Glomerular endothelial cell (primary cell): ENCODE results near the gene ALDH3A2. TPM values are rescaled to one million over a fixed set of nuclear protein-coding genes. Genes with fewer than 3 reads are reported as not detected.

Experiments
- DNase-seq: peaks from one replicate; pipeline ENCODE4 v3.0.0-alpha.2; 2011; ENCODE audit warnings: low read depth, low spot score; ENCODE audit errors: extremely low read depth
- total RNA-seq: library from RNA; depleted of rRNA; stranded (reverse); fragments of >200 nt; gene quantifications from 2 replicates; pipeline ENCODE4 v1.2.3, GENCODE V29; 2015

The ALDH3A2 gene
- total RNA-seq, 1 donor from 2014 or later, result 39.7 TPM

DNA sequence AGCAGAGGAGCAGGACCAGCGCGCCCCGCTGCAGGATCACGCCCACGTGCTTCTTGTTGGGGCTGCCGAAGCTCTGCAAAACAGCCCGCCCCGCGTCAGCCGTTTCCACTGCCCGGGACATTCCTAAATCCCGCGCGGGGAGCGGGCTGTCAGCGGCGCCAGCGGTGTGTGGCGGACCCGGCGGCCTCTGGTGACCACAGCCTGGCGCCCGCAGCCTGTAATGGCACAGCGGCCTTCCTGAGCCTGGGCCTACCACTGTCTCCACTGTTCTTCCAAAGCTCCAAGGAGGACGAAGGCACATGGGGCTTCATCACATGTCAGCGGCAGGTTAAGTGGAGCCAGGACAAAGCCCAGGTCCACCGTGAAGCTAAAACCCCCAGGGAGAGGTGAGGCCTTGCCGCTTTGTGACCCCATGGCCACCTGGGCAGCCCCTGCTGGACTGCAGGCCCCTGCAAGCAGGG lies 65.4 kb downstream of the ALDH3A2 start:
- DNase-seq, result no peak

- DNase-seq, result no peak
Observed at GRCh38 chr17:19714542-19715411, 66.2 kb downstream of the ALDH3A2 start.

DNA sequence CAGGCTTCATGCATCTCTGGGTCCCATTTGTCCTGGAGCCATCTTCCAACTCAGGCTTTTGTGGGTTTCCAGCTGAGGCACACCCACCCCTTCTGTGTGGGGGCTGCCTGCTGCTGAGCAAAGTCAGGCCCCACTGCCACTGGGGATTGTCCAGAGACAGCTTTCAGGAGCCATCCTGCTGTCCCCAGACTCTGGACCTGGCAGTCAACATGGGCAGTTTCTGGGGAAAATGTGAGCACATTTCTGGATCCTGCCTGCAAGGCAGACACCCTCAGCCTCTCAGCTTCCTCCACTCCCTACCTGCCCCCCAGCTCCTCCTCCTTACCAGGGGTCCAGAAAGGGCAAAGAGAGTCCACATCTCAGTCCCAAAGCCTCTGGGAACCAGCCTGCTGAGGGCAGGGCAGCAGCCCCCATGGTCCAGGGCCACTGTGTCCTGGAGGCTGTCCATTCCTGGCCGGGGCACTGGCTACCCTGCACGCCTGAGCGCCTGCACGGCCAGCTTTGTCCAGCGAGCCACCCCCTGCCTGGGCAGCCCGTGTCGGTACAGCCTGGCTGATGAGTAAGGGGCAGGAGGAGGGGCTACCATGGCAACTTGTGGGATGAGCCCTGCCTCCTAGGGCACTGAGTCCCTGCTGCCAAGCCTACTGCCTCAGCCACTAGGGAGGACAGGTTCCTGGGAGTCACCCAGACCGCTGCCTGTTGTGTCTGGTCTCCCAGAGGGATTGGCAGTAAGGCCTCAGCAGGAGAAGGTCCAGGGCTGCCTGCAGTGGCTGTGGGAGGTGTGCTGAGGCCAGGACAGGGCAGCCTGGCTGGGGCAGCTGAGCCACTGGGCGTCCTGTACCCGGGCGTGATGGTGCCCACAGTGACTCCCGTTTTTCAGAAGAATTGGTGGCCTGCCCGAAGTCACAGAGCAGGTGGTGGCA lies 67.8 kb downstream of the ALDH3A2 start, which contains the start of gene SLC47A2:
SLC47A2 (minus strand) TSS at position 477 of the 923 bp plus-strand sequence; CDS start at position 448, 29 bp downstream.
- no peak for DNase-seq

GRCh38 chr17:19717031-19717360 lies 68.4 kb downstream of the ALDH3A2 start:
- DNase-seq, result no peak

DNA sequence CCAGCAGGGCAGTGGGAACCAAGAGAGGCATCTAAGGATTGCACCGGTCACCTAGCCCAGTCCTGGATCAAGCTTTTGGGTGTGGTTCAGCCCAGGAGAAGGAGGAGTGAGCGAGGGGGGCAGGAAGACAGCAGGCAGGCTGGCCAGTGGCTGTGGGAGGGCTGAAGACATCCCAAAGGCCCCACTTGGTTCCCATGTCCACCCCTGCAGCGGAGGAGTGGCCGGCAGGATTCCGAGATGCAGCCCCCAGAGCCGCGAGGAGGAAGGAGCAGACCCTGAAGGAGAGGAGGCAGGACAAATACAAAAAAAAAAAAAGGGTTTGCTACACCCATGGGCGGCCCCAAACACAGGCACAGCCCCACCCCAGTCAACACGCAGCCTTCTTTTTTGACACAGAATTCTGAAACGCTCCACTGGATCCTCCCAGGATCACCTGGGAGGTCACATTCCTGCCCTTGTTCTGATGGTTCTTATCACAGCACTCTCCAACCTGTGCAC lies 68.9 kb downstream of the ALDH3A2 start:
- no peak for DNase-seq

- no peak for DNase-seq
Observed at GRCh38 chr17:19718041-19718612, 69.6 kb downstream of the ALDH3A2 start.

DNA sequence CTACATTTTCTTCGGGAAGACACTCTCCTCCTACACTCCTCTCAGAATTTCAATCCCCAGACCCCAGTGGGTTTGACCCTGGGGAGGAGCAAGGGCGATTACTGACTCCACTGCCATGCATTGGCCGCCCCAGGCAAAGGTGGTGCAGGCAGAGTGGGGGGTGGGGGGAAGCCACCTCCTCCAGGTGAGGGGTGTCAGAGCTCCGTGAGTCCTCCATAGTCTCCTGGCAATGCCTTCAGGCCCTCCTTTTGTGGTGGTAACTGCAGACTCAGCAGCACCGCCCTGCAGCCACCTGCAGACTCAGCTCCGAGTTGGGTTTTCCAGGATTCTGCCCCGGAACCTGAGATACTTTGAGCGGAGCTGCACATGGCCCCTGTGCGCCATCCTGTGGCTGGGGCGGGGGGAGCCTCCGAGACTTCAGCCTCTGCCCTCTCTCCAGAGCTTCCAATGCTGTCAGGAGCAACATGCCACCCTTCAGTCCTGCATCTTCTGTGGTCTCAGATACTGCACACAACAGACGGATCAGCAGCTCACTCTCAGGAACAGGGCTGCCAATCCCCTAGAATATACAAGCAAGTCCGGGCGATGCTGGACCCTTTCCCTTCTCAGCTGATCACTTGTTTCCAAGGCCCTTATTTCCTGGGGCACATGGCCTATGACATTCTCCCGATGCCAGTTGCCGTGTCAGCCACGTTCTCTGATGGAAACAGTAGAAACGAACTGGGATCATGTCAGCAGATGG lies 70.2 kb downstream of the ALDH3A2 start:
- DNase-seq, result no peak

DNA sequence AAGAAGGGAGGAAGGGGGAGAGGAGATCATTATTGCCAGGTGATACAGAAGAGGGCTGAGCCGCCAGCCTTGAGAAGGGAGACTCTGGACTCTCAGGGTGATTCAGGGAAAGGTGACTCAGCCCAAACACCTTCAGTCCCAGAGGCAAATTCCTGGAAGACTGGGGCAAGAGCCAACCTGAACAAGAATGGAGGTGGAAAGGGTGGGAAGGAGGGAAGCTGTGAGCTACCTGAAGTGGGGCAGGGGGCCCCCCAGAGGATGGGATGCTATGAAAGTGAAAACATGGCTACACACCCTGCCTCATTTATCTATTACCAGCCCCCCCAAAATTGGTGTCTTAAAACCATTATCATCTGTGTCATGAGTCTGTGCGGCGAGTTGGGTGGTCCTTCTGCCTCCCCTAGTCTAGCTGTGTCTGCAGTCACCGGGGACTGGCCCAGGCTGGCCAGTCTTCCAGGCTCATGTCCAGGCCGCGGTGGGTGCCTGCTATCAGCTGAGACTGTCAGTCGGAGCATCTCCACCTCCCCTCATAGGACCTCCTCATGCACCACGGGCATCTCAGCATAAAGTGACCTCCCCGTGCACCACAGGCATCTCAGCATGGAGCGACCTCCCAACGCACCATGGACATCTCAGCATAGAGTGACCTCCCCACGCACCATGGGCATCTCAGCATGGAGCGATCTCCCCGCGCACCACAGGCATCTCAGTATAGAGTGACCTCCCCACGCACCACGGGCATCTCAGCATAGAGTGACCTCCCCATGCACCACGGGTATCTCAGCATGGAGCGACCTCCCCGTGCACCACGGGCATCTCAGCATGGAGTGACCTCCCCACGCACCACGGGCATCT lies 71.0 kb downstream of the ALDH3A2 start:
- DNase-seq, result no peak

GRCh38 chr17:19720210-19720475 lies 71.6 kb downstream of the ALDH3A2 start:
- no peak for DNase-seq

DNA sequence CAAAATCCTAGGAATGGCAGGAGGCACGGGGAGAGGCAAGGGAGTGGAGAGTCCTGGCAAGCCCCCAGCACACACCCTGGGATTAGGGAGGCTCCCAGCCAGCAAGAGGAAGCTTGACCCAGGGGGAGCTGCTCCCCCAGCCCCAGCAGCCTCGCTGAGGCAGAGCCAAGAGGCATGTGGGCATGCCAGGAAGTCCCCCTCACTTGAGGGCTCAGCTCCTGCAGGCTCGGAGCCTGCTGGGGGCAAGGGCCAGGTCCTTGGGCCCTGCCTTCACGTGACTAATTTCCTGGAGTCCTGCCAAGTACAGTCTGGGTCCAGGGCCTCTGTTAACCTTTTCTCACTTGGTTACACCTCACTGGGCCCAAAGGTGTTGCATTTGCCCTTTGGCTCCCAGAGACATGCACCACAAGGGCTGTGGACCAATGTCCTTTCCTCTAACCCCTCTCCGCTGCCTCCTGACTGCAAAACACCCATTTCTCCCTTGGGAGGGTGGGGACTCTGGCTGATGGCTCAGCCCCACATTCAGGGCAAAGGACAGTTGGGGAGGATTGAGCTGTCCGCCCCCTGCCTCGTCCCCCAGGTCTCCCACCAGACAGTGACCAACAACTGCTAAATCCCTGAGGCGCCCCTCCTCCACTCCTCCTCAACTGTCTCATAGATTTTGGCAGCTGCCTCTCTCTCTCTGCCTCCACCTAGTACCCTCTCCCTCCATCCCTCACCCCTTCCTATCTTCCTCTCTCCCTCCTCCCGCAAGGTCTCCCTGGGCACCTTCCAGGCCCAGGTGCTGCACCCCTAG lies 72.3 kb downstream of the ALDH3A2 start:
- DNase-seq, result no peak

- no peak for DNase-seq
Observed at GRCh38 chr17:19723964-19724363, 75.4 kb downstream of the ALDH3A2 start.

DNA sequence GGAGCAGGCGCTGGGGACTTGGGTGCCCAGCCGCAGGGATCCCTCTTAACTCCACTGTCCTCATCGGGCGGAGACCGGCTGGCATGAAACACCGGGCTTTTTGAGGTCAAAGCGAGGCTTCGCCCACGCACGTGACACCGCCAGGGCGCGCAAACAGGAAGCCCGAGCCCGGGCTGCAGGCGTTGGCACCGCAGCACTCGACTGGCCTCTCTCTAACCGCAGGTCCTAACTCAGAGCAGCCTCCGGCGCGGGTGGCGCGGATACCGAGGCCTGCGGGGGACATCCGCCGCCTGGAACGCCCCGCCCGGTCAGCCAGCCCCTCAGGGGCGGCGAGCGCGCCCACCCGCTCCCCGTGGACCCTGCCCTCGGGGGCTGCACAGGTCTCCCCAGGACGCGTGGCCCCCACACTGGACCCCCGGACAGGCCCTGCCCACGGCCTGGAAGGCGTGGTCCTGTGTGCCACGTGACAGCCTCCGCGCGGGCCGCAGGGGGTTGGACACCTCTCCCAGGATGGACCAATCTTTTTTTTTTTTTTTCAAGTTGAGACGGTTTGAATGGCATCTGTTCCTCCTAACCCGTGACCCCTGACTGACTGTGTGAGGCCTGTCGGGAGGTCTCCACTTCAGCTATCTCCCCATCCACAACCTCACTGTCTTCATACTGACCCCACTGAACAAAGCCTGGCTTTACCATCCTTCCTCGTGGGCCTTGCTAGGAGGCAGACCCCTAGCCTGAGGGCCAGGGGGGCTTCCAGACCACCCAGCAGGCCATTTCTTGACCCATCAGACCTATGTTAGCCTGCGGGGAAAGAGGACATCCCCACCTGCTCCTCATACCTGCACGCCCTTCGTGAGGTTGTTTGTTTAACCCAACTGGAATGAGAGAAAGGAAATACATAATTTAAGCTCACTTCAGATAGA lies 76.2 kb downstream of the ALDH3A2 start:
- DNase-seq, result no peak

- no peak for DNase-seq
Observed at GRCh38 chr17:19725486-19725885, 76.9 kb downstream of the ALDH3A2 start.

DNA sequence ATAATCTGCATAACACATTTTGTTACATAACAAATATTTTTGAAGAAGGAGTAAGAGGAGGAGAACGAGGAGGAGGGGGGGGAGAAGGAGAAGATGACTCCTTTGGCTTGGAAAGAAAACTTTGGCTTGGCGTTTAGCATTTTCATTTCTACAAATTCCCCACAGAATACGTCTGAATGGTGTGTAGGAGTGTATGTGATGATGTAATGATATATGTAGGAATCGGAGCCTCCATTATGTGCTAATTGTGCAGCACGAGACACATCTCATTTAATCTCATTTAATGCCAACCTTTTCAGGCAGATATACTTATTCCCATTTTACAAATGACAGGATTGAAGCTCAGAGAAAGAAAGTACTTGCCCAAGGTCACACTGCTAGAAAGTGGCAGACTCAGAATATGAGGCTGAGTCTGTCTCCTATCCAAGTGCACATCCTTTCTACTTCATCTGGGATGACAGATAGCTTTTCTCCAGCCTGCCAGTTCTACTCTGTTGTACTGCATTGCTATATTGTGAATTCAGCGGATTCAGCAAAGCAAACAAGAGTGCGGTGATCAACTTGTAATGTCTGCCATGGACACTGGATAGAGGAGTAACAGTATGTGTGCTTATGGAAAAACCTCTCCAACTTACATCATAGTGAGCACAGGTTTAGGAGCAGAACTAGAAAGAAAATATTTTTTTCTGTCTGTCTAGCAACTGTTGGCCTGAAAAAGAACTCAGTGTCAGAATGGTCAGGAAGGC lies 78.3 kb downstream of the ALDH3A2 start:
- DNase-seq, result no peak
